NT2/D1 (cell line): ENCODE measurements around the gene WNK1.

Source experiments
- SUZ12 ChIP-seq: IDR thresholded peaks from 2 replicates; pipeline ENCODE4 v1.6.1; 2011; ENCODE audit not compliant: insufficient read length, insufficient read depth; ENCODE audit errors: extremely low read depth
- YY1 ChIP-seq: IDR thresholded peaks from 2 replicates; pipeline ENCODE4 v1.6.1; 2011; ENCODE audit not compliant: insufficient read length, insufficient read depth

GRCh38 chr12:846421-846820 is 94.0 kb downstream of the WNK1 start:
- TF ChIP-seq SUZ12 (no peak), YY1 (no peak)
